Endothelial cell of umbilical vein (primary cell): ENCODE data around the gene CD109.

Experiments
- EZH2 ChIP-seq: IDR thresholded peaks from 2 replicates; pipeline ENCODE4 v1.6.1; 2012; ENCODE audit warnings: borderline replicate concordance, low read depth, mild to moderate bottlenecking, moderate library complexity, low read length, inconsistent platforms; ENCODE audit not compliant: severe bottlenecking
- FOS ChIP-seq: IDR thresholded peaks from 2 replicates; pipeline ENCODE4 v1.6.1; 2011; ENCODE audit warnings: mild to moderate bottlenecking, low read length, moderate library complexity, borderline replicate concordance; ENCODE audit not compliant: insufficient read depth
- GATA2 ChIP-seq: IDR thresholded peaks from 2 replicates; pipeline ENCODE4 v1.7.0; 2011; ENCODE audit warnings: low read depth, mild to moderate bottlenecking, moderate library complexity, mixed read lengths, low read length; ENCODE audit not compliant: insufficient read length, insufficient read depth
- JUN ChIP-seq: IDR thresholded peaks from 2 replicates; pipeline ENCODE4 v1.6.1; 2011; ENCODE audit warnings: borderline replicate concordance, low read depth; ENCODE audit not compliant: insufficient read length, insufficient read depth
- MYC ChIP-seq: IDR thresholded peaks from one replicate; pipeline ENCODE4 v1.6.1; 2011; ENCODE audit warnings: mild to moderate bottlenecking, low read depth, low read length
- POLR2A ChIP-seq: IDR thresholded peaks from 2 replicates; pipeline ENCODE4 v1.6.1; 2012; ENCODE audit warnings: low read depth, mild to moderate bottlenecking, control low read depth, low read length
- POLR2AphosphoS5 ChIP-seq: IDR thresholded peaks from 2 replicates; pipeline ENCODE4 v1.6.1; 2012; ENCODE audit warnings: low read depth, mild to moderate bottlenecking, control low read depth, low read length, moderate library complexity; ENCODE audit not compliant: insufficient read depth
- TF ChIP-seq, protein P1 (sequence below), 2 donors: IDR thresholded peaks; 1 replicate in 1 of 2; 2 replicates in 1 of 2; pipeline ENCODE4 v1.5.1; 2011; ENCODE audit warnings: low read length in 2 of 2, mild to moderate bottlenecking in 2 of 2, moderate library complexity in 2 of 2, control low read depth in 1 of 2, inconsistent platforms in 1 of 2, low read depth in 1 of 2; ENCODE audit not compliant: insufficient read depth in 1 of 2; ENCODE audit errors: extremely low read depth in 1 of 2

DNA sequence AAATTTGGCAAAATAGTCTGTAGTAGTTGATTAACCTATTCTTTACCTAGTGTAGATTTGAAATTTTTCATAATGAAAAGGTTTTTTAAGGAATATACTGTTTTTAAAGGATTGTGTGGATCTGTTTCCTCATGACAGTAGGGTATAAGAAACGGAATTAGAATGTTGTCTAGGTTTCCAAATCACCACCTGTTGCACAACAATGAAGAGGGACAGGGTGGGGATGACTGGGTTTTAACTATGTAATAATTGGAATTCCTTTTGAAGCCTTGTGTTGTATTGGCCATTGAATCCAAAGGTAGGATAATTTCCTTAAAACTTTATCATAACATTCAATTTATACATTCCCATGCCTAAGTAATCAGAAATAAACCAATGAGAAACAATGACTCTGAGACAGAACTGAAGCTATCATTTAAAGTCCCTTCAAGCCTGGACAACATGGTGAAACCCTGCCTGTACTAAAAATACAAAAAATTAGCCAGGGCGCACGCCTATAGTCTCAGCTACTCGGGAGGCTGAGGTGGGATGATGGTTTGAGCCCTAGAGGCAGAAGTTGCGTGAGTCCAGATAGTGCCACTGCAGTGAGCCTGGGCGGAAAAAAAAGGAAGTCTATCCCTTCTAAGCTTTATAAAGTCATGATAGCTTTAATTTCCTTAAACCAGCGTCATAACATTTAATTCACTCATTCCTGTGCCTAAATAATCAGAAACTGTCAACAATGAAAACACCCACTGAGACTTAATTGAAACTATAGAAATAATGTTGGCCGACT, 23.9 kb upstream of the CD109 start:
- TF ChIP-seq, protein P1, sequence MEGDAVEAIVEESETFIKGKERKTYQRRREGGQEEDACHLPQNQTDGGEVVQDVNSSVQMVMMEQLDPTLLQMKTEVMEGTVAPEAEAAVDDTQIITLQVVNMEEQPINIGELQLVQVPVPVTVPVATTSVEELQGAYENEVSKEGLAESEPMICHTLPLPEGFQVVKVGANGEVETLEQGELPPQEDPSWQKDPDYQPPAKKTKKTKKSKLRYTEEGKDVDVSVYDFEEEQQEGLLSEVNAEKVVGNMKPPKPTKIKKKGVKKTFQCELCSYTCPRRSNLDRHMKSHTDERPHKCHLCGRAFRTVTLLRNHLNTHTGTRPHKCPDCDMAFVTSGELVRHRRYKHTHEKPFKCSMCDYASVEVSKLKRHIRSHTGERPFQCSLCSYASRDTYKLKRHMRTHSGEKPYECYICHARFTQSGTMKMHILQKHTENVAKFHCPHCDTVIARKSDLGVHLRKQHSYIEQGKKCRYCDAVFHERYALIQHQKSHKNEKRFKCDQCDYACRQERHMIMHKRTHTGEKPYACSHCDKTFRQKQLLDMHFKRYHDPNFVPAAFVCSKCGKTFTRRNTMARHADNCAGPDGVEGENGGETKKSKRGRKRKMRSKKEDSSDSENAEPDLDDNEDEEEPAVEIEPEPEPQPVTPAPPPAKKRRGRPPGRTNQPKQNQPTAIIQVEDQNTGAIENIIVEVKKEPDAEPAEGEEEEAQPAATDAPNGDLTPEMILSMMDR (IDR thresholded peaks at IDR 0.05; ENCODE audit: extremely low read depth in 1 of 2, insufficient read depth in 1 of 2, low read depth in 1 of 2, low read length in 2 of 2) = no peak
- no peak for TF ChIP-seq POLR2A
- TF ChIP-seq GATA2 = no peak
- TF ChIP-seq POLR2AphosphoS5 = no peak
- no peak for TF ChIP-seq EZH2
- TF ChIP-seq MYC = no peak
- no peak for TF ChIP-seq JUN
- TF ChIP-seq FOS = no peak
